OCI-LY7 (cell line): ENCODE measurements around the gene ABCG2.

Source experiments
- EZH2phosphoT487 ChIP-seq: fragments of 200-600 bp; sonication (generic); IDR thresholded peaks from 2 replicates; pipeline ENCODE4 v1.6.1; 2018; ENCODE audit warnings: low read depth, borderline replicate concordance, mild to moderate bottlenecking, mixed run types, antibody characterized with exemption, low read length, moderate library complexity, mixed read lengths
- TF ChIP-seq, protein P1 (sequence below): fragments of 200-600 bp; sonication (generic); conservative IDR thresholded peaks from 2 replicates; pipeline ENCODE4 v1.5.1; 2014; ENCODE audit warnings: mild to moderate bottlenecking, antibody characterized with exemption, low read length, moderate library complexity, mixed read lengths

DNA sequence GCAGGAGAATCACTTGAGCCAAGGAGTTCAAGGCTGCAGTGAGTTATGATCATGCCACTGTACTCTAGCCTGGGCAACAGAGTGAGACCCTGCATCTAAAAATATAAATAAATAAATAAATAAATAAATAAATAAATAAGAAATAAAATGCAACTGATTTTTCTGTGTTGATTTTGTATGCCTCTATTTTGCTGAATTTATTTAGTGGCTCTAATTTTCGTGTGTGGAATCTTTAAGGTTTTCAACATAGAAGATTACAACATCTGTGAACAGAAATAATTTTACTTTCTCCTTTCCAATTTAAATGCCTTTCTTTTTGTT is 30.9 kb upstream of the ABCG2 start:
- TF ChIP-seq, protein P1, sequence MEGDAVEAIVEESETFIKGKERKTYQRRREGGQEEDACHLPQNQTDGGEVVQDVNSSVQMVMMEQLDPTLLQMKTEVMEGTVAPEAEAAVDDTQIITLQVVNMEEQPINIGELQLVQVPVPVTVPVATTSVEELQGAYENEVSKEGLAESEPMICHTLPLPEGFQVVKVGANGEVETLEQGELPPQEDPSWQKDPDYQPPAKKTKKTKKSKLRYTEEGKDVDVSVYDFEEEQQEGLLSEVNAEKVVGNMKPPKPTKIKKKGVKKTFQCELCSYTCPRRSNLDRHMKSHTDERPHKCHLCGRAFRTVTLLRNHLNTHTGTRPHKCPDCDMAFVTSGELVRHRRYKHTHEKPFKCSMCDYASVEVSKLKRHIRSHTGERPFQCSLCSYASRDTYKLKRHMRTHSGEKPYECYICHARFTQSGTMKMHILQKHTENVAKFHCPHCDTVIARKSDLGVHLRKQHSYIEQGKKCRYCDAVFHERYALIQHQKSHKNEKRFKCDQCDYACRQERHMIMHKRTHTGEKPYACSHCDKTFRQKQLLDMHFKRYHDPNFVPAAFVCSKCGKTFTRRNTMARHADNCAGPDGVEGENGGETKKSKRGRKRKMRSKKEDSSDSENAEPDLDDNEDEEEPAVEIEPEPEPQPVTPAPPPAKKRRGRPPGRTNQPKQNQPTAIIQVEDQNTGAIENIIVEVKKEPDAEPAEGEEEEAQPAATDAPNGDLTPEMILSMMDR, result no peak
- TF ChIP-seq EZH2phosphoT487, result no peak
